K562 (cell line): ENCODE results near the gene PALLD. TPM values are rescaled to one million over a fixed set of nuclear protein-coding genes. Genes with fewer than 3 reads are reported as not detected.

ENCODE experiments used
- ATAC-seq: fragments of 200-7000 bp; cut with Tn5 transposase; 3 replicates; pipeline ENCODE4 v1.9.1; 2020; ENCODE audit warnings: moderate library complexity
- BruUV-seq: library from RNA; stranded (reverse); fragments of 400-500 nt; replicated peaks from 2 replicates; lab custom pipeline; 2021; lab: Mats Ljungman, UMichigan
- CTCF ChIA-PET: fragments of 300-600 bp; formaldehyde crosslinking; extraction: SDS; loops from one replicate; lab custom pipeline; 2021; ENCODE audit warnings: low intra/inter-chr PET ratio; lab: Yijun Ruan, JAX
- POLR2A ChIA-PET: fragments of 300-600, 350-650 bp; sonication (Branson Sonifier 250); formaldehyde crosslinking; extraction: SDS; loops from one replicate; lab custom pipeline; 2021; ENCODE audit warnings: antibody characterized with exemption, inconsistent platforms; lab: Yijun Ruan, JAX
- DNase-seq, 4 experiments: peaks; one replicate each; pipeline versions ENCODE4 v3.0.0 to v3.0.0-alpha.2; 2011 to 2018; ENCODE audit warnings: low spot score in 3 of 4, mixed read lengths in 3 of 4; ENCODE audit errors: extremely low read depth in 1 of 4
- FAIRE-seq: peaks from 2 replicates; lab custom pipeline; 2011; peaks lifted over from hg19 to GRCh38; lab: Jason Lieb, UNC
- H2AFZ ChIP-seq: 2 replicates; pipeline ENCODE4 v1.6.0; 2011; ENCODE audit warnings: low read depth, low read length, control low read depth, inconsistent platforms
- H3K27ac ChIP-seq: fragments of 200-600 bp; 3 replicates; pipeline ENCODE4 v1.8.0; 2011; ENCODE audit warnings: low read depth, mild to moderate bottlenecking, control low read depth, inconsistent platforms, low read length, moderate library complexity, mixed read lengths; ENCODE audit errors: extremely low read depth
- H3K27me3 ChIP-seq, 2 experiments: fragments of 300-600 bp in 1 of 2; 2 replicates in 1 of 2; 3 replicates in 1 of 2; pipeline versions ENCODE4 v1.6.0 to v1.8.0; 2011; ENCODE audit warnings: inconsistent platforms in 2 of 2, low read length in 2 of 2, mild to moderate bottlenecking in 1 of 2, mixed read lengths in 1 of 2, moderate library complexity in 1 of 2; ENCODE audit not compliant: control insufficient read depth in 2 of 2, insufficient read depth in 2 of 2
- H3K36me3 ChIP-seq: fragments of 300-600 bp; 3 replicates; pipeline ENCODE4 v1.8.0; 2011; ENCODE audit warnings: mild to moderate bottlenecking, low read length, inconsistent platforms; ENCODE audit not compliant: control insufficient read depth, insufficient read depth
- H3K4me1 ChIP-seq, 2 experiments: fragments of 200-600 bp in 1 of 2; replicated peaks in 1 of 2; 2 replicates in 1 of 2; 3 replicates in 1 of 2; pipeline versions ENCODE4 v1.5.1 to v1.8.0; 2011; ENCODE audit warnings: inconsistent platforms in 2 of 2, low read length in 2 of 2, mild to moderate bottlenecking in 1 of 2, mixed read lengths in 1 of 2, moderate library complexity in 1 of 2; ENCODE audit not compliant: control insufficient read depth in 2 of 2, insufficient read depth in 2 of 2
- H3K4me2 ChIP-seq: 2 replicates; pipeline ENCODE4 v1.6.1; 2011; ENCODE audit warnings: low read length, control low read depth, inconsistent platforms, mixed read lengths; ENCODE audit not compliant: insufficient read depth
- H3K4me3 ChIP-seq: fragments of 200-600 bp; sonication (generic), shearing (Covaris generic); 2 replicates; pipeline ENCODE4 v1.5.1; 2016; ENCODE audit warnings: control low read depth, inconsistent platforms
- H3K79me2 ChIP-seq: fragments of 200-600 bp; 3 replicates; pipeline ENCODE4 v1.8.0; 2011; ENCODE audit warnings: low read length, inconsistent platforms; ENCODE audit not compliant: control insufficient read depth, insufficient read depth
- H3K9ac ChIP-seq, 2 experiments: 2 replicates each; pipeline versions ENCODE4 v1.6.0 to v1.6.1; 2011; ENCODE audit warnings: low read depth in 2 of 2, low read length in 2 of 2, control low read depth in 1 of 2, inconsistent platforms in 1 of 2, mild to moderate bottlenecking in 1 of 2, mixed read lengths in 1 of 2; ENCODE audit not compliant: insufficient read depth in 1 of 2
- H3K9me1 ChIP-seq: one replicate; pipeline ENCODE4 v1.6.0; 2011; ENCODE audit warnings: inconsistent platforms, mild to moderate bottlenecking, low read length, moderate library complexity; ENCODE audit not compliant: control insufficient read depth, insufficient read depth
- H3K9me3 ChIP-seq: replicated peaks from 2 replicates; pipeline ENCODE4 v1.5.1; 2011; ENCODE audit warnings: low read depth, low read length, inconsistent platforms; ENCODE audit not compliant: control insufficient read depth, insufficient read depth
- H4K20me1 ChIP-seq: replicated peaks from 2 replicates; pipeline ENCODE4 v1.6.1; 2011; ENCODE audit warnings: low read length, inconsistent platforms, mixed read lengths; ENCODE audit not compliant: control insufficient read depth, insufficient read depth
- CBX2 ChIP-seq: fragments of 200-600 bp; sonication (generic); IDR thresholded peaks from one replicate; pipeline ENCODE4 v1.6.1; 2012; ENCODE audit warnings: mild to moderate bottlenecking, low read length, inconsistent platforms; ENCODE audit not compliant: insufficient read depth, poor library complexity, severe bottlenecking
- E4F1 ChIP-seq: fragments of 250-450 bp; sonication (Bioruptor Pico); IDR thresholded peaks from 2 replicates; pipeline ENCODE4 v1.5.0; 2021; ENCODE audit warnings: mild to moderate bottlenecking, borderline replicate concordance
- HNRNPUL1 ChIP-seq: fragments of 200-400 bp; formaldehyde crosslinking; IDR thresholded peaks from 2 replicates; pipeline ENCODE4 v1.6.1; 2017; ENCODE audit warnings: low read length
- NFXL1 ChIP-seq: fragments of 450-650 bp; formaldehyde crosslinking; IDR thresholded peaks from 2 replicates; pipeline ENCODE4 v1.4.0; 2021; ENCODE audit warnings: mild to moderate bottlenecking
- ZNF584 ChIP-seq: fragments of 200-800 bp; sonication (Bioruptor generic); IDR thresholded peaks from 2 replicates; pipeline ENCODE4 v1.6.1; 2016; ENCODE audit warnings: low read depth, mild to moderate bottlenecking, missing genetic modification characterization, missing compliant biosample characterization
- ZNF740 ChIP-seq, 3 experiments: fragments of 200-800 bp in 1 of 3; sonication (Bioruptor generic) in 1 of 3; sonication (generic) in 1 of 3; formaldehyde crosslinking in 1 of 3; IDR thresholded peaks; 2 replicates each; pipeline versions ENCODE4 v1.6.1 to v1.8.0; 2016 to 2022; ENCODE audit warnings: mild to moderate bottlenecking in 2 of 3, missing compliant biosample characterization in 2 of 3, missing genetic modification characterization in 2 of 3, missing genetic modification reagents in 1 of 3
- WGBS: fragments of 100-300 bp; shearing (Covaris generic); methylation state at CpG from one replicate; pipeline ENCODE4 v1.1.6; 2016; ENCODE audit warnings: low coverage, mixed read lengths; ENCODE audit not compliant: insufficient coverage; ENCODE audit errors: missing lambda C conversion rate; 5-methylcytosine and 5-hydroxymethylcytosine counted together
- in situ Hi-C: fragments of 300-500 bp; cut with MboI; formaldehyde crosslinking; loops from 4 replicates; pipeline ENCODE4 v1.15.0; 2018; ENCODE audit warnings: inconsistent platforms, mixed read lengths
- intact Hi-C: fragments of 100-400 bp; cut with micrococcal nuclease; formaldehyde crosslinking; loops from 2 replicates; pipeline ENCODE4 v1.14.2; 2022
- polyA plus RNA-seq, 8 experiments: library from polyadenylated mRNA; depleted of rRNA in 4 of 8; stranded (reverse) in 5 of 8; unstranded in 3 of 8; fragments of >200 nt; fragmentation: Nextera tagmentation in 2 of 8; fragmentation: Illumina TruSeq in 1 of 8; extraction: Ambion mirVana in 2 of 8; extraction: Trizol in 1 of 8; gene quantifications; 2 replicates each; pipeline versions ENCODE4 v1.2.1 to v1.2.3, GENCODE V29; 2011 to 2014; ENCODE audit warnings: inconsistent platforms in 1 of 8, missing spikeins in 1 of 8
- total RNA-seq, 7 experiments: library from RNA; depleted of rRNA in 6 of 7; stranded (reverse); fragments of >200 nt in 6 of 7; fragmentation: Illumina TruSeq in 2 of 7; extraction: Trizol in 2 of 7; gene quantifications; 2 replicates each; pipeline versions ENCODE4 v1.2.1 to v1.2.3, GENCODE V29; 2011 to 2021; ENCODE audit warnings: low replicate concordance in 1 of 7

The PALLD gene
- total and polyA plus RNA-seq, 9 of the 15 experiments (the other 6 are each of a cell fraction or from before 2014, with no cell fraction given): 0.01 to 0.35 (median 0.06) TPM; not detected in 3

- H4K20me1 ChIP-seq: no peaks in the 10 kb centered on the region
- POLR2A ChIA-PET: interaction anchor here (0.8 to 0.9 kb wide), 2 partner anchors 9 to 27 kb away, joined by 3 read pairs; no protein-coding TSS in a partner anchor
- CTCF ChIA-PET: no interaction called here
- no peaks in the 10 kb centered on the region for H3K79me2 ChIP-seq
- no peak overlapping the region for H3K9ac ChIP-seq
- in situ Hi-C loops (no loop called here), intact Hi-C loops (no loop called here)
- 0% methylated on average over 4 of the region's 4 CpGs for WGBS
- FAIRE-seq (no peak), DNase-seq (no peak)
- no peak overlapping the region for H3K27ac ChIP-seq
- H3K4me2 ChIP-seq: no peak overlapping the region
- no peaks in the 10 kb centered on the region for H3K27me3 ChIP-seq
- H3K4me1 ChIP-seq: no peaks in the 10 kb centered on the region
- TF ChIP-seq ZNF584 (CRISPR knock-in tag) (no peak), ZNF740 (CRISPR knock-in tag; IDR thresholded peaks at IDR 0.05) (no peak), ZNF740 (tag; IDR thresholded peaks at IDR 0.05) (no peak), NFXL1 (CRISPR knock-in tag) (no peak), HNRNPUL1 (no peak), CBX2 (no peak), E4F1 (CRISPR knock-in tag) (no peak)
- TF ChIP-seq, all 486 proteins: peak for 0
- no peaks in the 10 kb centered on the region for H3K36me3 ChIP-seq
- H3K9me1 ChIP-seq: no peaks in the 10 kb centered on the region
- no peak for ATAC-seq
- H2AFZ ChIP-seq: no peak overlapping the region
- H3K4me3 ChIP-seq: no peak overlapping the region
- H3K9me3 ChIP-seq: no peaks in the 10 kb centered on the region
- no TSS peak for BruUV-seq
These were observed 112.5 kb downstream of the PALLD start for GRCh38 chr4:168609369-168609768.
